Stimulated activated CD8-positive, alpha-beta memory T cell treated with anti-CD3 and anti-CD28 coated beads, Interleukin-7, amount 100 ng/mL, for 48 hours (primary cell): ENCODE results near the gene NISCH.

Source experiments
- DNase-seq, 2 donors: peaks; one replicate each; pipeline ENCODE4 v3.0.0-alpha.2; 2020; ENCODE audit warnings: low read depth in 1 of 2; ENCODE audit errors: extremely low read depth in 1 of 2

The NISCH gene

GRCh38 chr3:52470920-52471319, 15.5 kb downstream of the NISCH start:
- DNase-seq, result no peak

GRCh38 chr3:52471371-52472238, 16.2 kb downstream of the NISCH start:
- no peak for DNase-seq

- DNase-seq, result no peak
Observed at GRCh38 chr3:52472239-52473000, 17.0 kb downstream of the NISCH start.

GRCh38 chr3:52473026-52473425, 17.6 kb downstream of the NISCH start:
- no peak for DNase-seq

- no peak for DNase-seq
Observed at GRCh38 chr3:52477076-52477795, 21.8 kb downstream of the NISCH start.

- no peak for DNase-seq
Observed at GRCh38 chr3:52477796-52478095, 22.3 kb downstream of the NISCH start.

GRCh38 chr3:52479037-52479876, 23.9 kb downstream of the NISCH start:
- DNase-seq, result no peak

- no peak for DNase-seq
Observed at GRCh38 chr3:52479877-52480575, 24.6 kb downstream of the NISCH start.

GRCh38 chr3:52480768-52481715, 25.6 kb downstream of the NISCH start:
- no peak for DNase-seq

GRCh38 chr3:52481819-52482521, 26.6 kb downstream of the NISCH start:
- DNase-seq, result no peak

GRCh38 chr3:52483081-52483480, 27.7 kb downstream of the NISCH start:
- DNase-seq, result no peak

- no peak for DNase-seq
Observed at GRCh38 chr3:52483577-52484381, 28.4 kb downstream of the NISCH start.

GRCh38 chr3:52484680-52485461, 29.5 kb downstream of the NISCH start:
- no peak for DNase-seq

GRCh38 chr3:52487050-52487787, 31.8 kb downstream of the NISCH start:
- no peak for DNase-seq

- DNase-seq, result no peak
Observed at GRCh38 chr3:52487788-52488691, 32.6 kb downstream of the NISCH start.
